Measurements from ENCODE around the gene EFEMP2.

DNA sequence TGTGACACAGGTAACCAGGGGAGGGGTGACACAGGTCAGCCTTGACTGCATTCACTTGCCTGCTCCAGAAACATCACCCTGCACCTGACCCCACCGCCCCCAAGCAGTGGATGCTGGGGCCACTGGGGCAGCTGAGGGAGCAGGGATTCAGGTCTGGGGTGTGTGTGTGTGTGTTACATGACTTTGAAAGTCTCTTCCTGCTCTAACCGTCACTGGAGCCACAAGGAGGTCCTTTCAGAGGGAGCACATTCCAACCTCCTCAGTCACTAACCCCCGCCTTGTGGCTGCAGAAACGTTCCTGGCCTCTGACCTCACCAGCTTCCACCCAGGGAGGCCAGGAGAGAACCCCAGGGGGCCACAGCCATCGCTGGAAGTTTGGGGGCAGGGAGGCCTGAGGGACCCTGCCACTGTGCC, 30.5 kb upstream of the EFEMP2 start:
- TF ChIP-seq CTCF (IDR thresholded peaks at IDR 0.05) (no peak), SIN3A (IDR thresholded peaks at IDR 0.05; ENCODE audit: borderline replicate concordance, insufficient read depth, low read depth, low read length) (peak; percentile 83; the same call in 1 of the 2 replicates), POLR2AphosphoS5 (IDR thresholded peaks at IDR 0.05; ENCODE audit: low read depth, low read length) (peak; percentile 92), TCF7L2 (IDR thresholded peaks at IDR 0.05; ENCODE audit: low read depth, low read length) (no peak)
- TF ChIP-seq, protein P1, sequence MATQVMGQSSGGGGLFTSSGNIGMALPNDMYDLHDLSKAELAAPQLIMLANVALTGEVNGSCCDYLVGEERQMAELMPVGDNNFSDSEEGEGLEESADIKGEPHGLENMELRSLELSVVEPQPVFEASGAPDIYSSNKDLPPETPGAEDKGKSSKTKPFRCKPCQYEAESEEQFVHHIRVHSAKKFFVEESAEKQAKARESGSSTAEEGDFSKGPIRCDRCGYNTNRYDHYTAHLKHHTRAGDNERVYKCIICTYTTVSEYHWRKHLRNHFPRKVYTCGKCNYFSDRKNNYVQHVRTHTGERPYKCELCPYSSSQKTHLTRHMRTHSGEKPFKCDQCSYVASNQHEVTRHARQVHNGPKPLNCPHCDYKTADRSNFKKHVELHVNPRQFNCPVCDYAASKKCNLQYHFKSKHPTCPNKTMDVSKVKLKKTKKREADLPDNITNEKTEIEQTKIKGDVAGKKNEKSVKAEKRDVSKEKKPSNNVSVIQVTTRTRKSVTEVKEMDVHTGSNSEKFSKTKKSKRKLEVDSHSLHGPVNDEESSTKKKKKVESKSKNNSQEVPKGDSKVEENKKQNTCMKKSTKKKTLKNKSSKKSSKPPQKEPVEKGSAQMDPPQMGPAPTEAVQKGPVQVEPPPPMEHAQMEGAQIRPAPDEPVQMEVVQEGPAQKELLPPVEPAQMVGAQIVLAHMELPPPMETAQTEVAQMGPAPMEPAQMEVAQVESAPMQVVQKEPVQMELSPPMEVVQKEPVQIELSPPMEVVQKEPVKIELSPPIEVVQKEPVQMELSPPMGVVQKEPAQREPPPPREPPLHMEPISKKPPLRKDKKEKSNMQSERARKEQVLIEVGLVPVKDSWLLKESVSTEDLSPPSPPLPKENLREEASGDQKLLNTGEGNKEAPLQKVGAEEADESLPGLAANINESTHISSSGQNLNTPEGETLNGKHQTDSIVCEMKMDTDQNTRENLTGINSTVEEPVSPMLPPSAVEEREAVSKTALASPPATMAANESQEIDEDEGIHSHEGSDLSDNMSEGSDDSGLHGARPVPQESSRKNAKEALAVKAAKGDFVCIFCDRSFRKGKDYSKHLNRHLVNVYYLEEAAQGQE (IDR thresholded peaks at IDR 0.05; ENCODE audit: insufficient read depth in 1 of 2, low read depth in 2 of 2, low read length in 1 of 2), result no peak

Data from Panc1 (cell line).